ENCODE data around the gene HTR3A. TPM values are rescaled to one million over a fixed set of nuclear protein-coding genes. Genes with fewer than 3 reads are reported as not detected.
A peak's percentile ranks its signal among the peaks of the same experiment; 100 is the strongest.

The HTR3A gene
- total RNA-seq, 2 experiments from 2014 or later = not detected

- no peak for TF ChIP-seq CTCF (IDR thresholded peaks at IDR 0.05)
- no peak overlapping the region for H3K4me3 ChIP-seq (ENCODE audit: low read length)
- ATAC-seq (ENCODE audit: poor library complexity) (no peak), DNase-seq (peak in 2 of 14 experiments; percentile 16)
- CTCF ChIA-PET = no interaction called here
- no peaks in the 10 kb centered on the region for H3K4me1 Mint-ChIP-seq (ENCODE audit: low read depth)
- H3K27ac ChIP-seq (ENCODE audit: low read depth in 1 of 2, low read length in 2 of 2) = no peak overlapping the region
- H3K27ac Mint-ChIP-seq = no peak overlapping the region
- intact Hi-C loops (cut with DNase I, micrococcal nuclease) = no loop called here
- no peaks in the 10 kb centered on the region for H3K9me3 ChIP-seq (ENCODE audit: control insufficient read depth in 1 of 2, insufficient read depth in 1 of 2, low read length in 2 of 2)
- no peak overlapping the region for H3K4me3 Mint-ChIP-seq
- H3K4me1 ChIP-seq (ENCODE audit: insufficient read depth, low read length) = no peaks in the 10 kb centered on the region
- no peaks in the 10 kb centered on the region for H3K36me3 Mint-ChIP-seq (ENCODE audit: low read depth)
- peaks cover 4 to 8% of the 10 kb centered on the region in 2 experiments for H3K27me3 ChIP-seq (ENCODE audit: control insufficient read depth in 1 of 2, insufficient read depth in 2 of 2, low read length in 2 of 2)
- H3K27me3 Mint-ChIP-seq = peaks cover 39% of the 10 kb centered on the region
- no peaks in the 10 kb centered on the region for H3K36me3 ChIP-seq (ENCODE audit: insufficient read depth, low read length)
- POLR2A ChIA-PET = no interaction called here
- no peaks in the 10 kb centered on the region for H3K9me3 Mint-ChIP-seq
Observed at GRCh38 chr11:113952588-113952987, 22.3 kb upstream of the HTR3A start.

- H3K27me3 ChIP-seq (ENCODE audit: control insufficient read depth in 1 of 2, insufficient read depth in 2 of 2, low read length in 2 of 2) = peaks cover 4 to 6% of the 10 kb centered on the region in 2 experiments
- no peaks in the 10 kb centered on the region for H3K4me1 Mint-ChIP-seq (ENCODE audit: low read depth)
- no peaks in the 10 kb centered on the region for H3K36me3 ChIP-seq (ENCODE audit: insufficient read depth, low read length)
- H3K4me3 Mint-ChIP-seq = no peak overlapping the region
- TF ChIP-seq CTCF (IDR thresholded peaks at IDR 0.05) = no peak
- POLR2A ChIA-PET = no interaction called here
- H3K4me3 ChIP-seq (ENCODE audit: low read length) = no peak overlapping the region
- CTCF ChIA-PET = no interaction called here
- DNase-seq (no peak), ATAC-seq (ENCODE audit: poor library complexity) (no peak)
- H3K9me3 Mint-ChIP-seq = no peaks in the 10 kb centered on the region
- intact Hi-C loops (cut with DNase I, micrococcal nuclease) = no loop called here
- H3K27me3 Mint-ChIP-seq = peaks cover 39% of the 10 kb centered on the region
- no peaks in the 10 kb centered on the region for H3K4me1 ChIP-seq (ENCODE audit: insufficient read depth, low read length)
- H3K27ac Mint-ChIP-seq = no peak overlapping the region
- H3K27ac ChIP-seq (ENCODE audit: low read depth in 1 of 2, low read length in 2 of 2) = no peak overlapping the region
- no peaks in the 10 kb centered on the region for H3K36me3 Mint-ChIP-seq (ENCODE audit: low read depth)
- no peaks in the 10 kb centered on the region for H3K9me3 ChIP-seq (ENCODE audit: control insufficient read depth in 1 of 2, insufficient read depth in 1 of 2, low read length in 2 of 2)
Observed at GRCh38 chr11:113954235-113954634, 20.7 kb upstream of the HTR3A start.

- intact Hi-C loops (cut with DNase I, micrococcal nuclease) = no loop called here
- no peaks in the 10 kb centered on the region for H3K9me3 ChIP-seq (ENCODE audit: control insufficient read depth in 1 of 2, insufficient read depth in 1 of 2, low read length in 2 of 2)
- no peak overlapping the region for H3K27ac Mint-ChIP-seq
- no peaks in the 10 kb centered on the region for H3K4me1 Mint-ChIP-seq (ENCODE audit: low read depth)
- ATAC-seq (ENCODE audit: poor library complexity) (no peak), DNase-seq (no peak)
- H3K4me1 ChIP-seq (ENCODE audit: insufficient read depth, low read length) = no peaks in the 10 kb centered on the region
- H3K4me3 ChIP-seq (ENCODE audit: low read length) = no peak overlapping the region
- H3K4me3 Mint-ChIP-seq = no peak overlapping the region
- H3K27ac ChIP-seq (ENCODE audit: low read depth in 1 of 2, low read length in 2 of 2) = no peak overlapping the region
- H3K36me3 ChIP-seq (ENCODE audit: insufficient read depth, low read length) = no peaks in the 10 kb centered on the region
- peaks cover 0 to 4% of the 10 kb centered on the region in 2 experiments for H3K27me3 ChIP-seq (ENCODE audit: control insufficient read depth in 1 of 2, insufficient read depth in 2 of 2, low read length in 2 of 2)
- no peaks in the 10 kb centered on the region for H3K9me3 Mint-ChIP-seq
- ChIA-PET CTCF (no interaction called here), POLR2A (no interaction called here)
- H3K36me3 Mint-ChIP-seq (ENCODE audit: low read depth) = no peaks in the 10 kb centered on the region
- peaks cover 23% of the 10 kb centered on the region for H3K27me3 Mint-ChIP-seq
- TF ChIP-seq CTCF (IDR thresholded peaks at IDR 0.05) = no peak
Observed at GRCh38 chr11:113956986-113957385, 17.9 kb upstream of the HTR3A start.
